Peyer's patch (tissue), 4 donors: ENCODE results near the gene CIB4. TPM values are rescaled to one million over a fixed set of nuclear protein-coding genes. Genes with fewer than 3 reads are reported as not detected.
"Not testable (repeated sequence)": the region's sequence is repeated elsewhere in the genome, so short reads cannot be mapped to it uniquely, and the experiment has no call there.

ENCODE experiments used
- DNase-seq, 3 donors: peaks; one replicate each; pipeline ENCODE4 v3.0.0-alpha.2; 2017 to 2019
- H3K27ac ChIP-seq, 4 donors: fragments of 200-600 bp; sonication (generic); one replicate each; pipeline ENCODE4 v1.5.1; 2016 to 2019
- H3K27me3 ChIP-seq, 2 donors: fragments of 200-600 bp; sonication (generic); one replicate each; pipeline ENCODE4 v1.5.1; 2019
- H3K36me3 ChIP-seq, 3 donors: fragments of 200-600 bp; sonication (generic); one replicate each; pipeline ENCODE4 v1.5.1; 2016 to 2019
- H3K4me1 ChIP-seq, 4 donors: fragments of 200-600 bp; sonication (generic); one replicate each; pipeline ENCODE4 v1.5.1; 2016 to 2019
- H3K4me3 ChIP-seq, 4 donors: fragments of 200-600 bp; sonication (generic); 1 replicate in 3 of 4; 2 replicates in 1 of 4; pipeline ENCODE4 v1.5.1; 2016 to 2019; ENCODE audit warnings: mild to moderate bottlenecking in 1 of 4
- H3K9me3 ChIP-seq, 4 donors: fragments of 200-600 bp; sonication (generic); one replicate each; pipeline ENCODE4 v1.5.1; 2016 to 2019; ENCODE audit warnings: mild to moderate bottlenecking in 1 of 4
- POLR2A ChIP-seq, 2 donors: fragments of 450-650 bp; IDR thresholded peaks; one replicate each; pipeline ENCODE4 v1.5.1; 2017; ENCODE audit warnings: antibody characterized with exemption in 2 of 2, mild to moderate bottlenecking in 2 of 2, moderate library complexity in 2 of 2
- total RNA-seq, 4 donors: library from RNA; depleted of rRNA; stranded (reverse); fragments of >200 nt; gene quantifications; one replicate each; pipeline ENCODE4 v1.1.0, GENCODE V29; 2016
- TF ChIP-seq, protein P1 (sequence below), 6 experiments: fragments of 450-650 bp in 4 of 6; fragments of 200-600 bp in 2 of 6; sonication (generic) in 1 of 6; IDR thresholded peaks; one replicate each; pipeline ENCODE4 v1.5.1; 2017 to 2019; ENCODE audit warnings: antibody characterized with exemption in 6 of 6, mild to moderate bottlenecking in 3 of 6, moderate library complexity in 1 of 6

Gene CIB4
- total RNA-seq, 4 donors from 2014 or later: not detected

DNA sequence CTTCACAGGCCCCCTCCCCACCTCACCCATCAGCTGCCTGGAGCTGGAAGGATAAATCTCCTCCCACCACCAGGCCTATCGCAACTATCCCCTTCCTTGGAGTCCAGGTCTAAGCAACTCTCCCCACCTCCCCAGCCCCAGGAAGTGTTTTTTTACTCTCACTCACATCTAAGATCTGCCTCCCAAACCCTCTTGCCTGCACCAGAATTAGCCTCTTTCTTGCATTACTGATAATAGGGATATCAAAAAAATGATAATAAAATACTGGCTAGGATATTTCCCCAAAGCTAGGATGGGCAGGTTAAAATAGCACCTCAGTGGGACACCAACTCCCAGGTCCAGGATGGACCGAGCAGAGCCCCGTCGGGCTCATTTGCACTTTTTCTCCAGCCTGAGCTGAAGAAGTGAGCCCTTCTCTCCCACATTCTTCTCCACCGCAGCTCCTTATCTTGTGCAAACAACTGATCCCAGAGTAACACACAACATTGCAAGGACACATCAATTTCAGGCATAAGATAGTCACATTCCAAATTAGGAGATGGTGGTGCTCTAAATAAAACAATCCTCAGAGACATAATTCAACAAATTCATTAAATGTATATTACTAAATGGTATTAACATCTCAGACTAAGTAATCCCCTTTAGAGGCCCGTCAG lies 17.7 kb upstream of the CIB4 start:
- no peak for DNase-seq
- Histone ChIP-seq H3K9me3 (no peaks in the 10 kb centered on the region), H3K4me3 (no peak overlapping the region), H3K27ac (no peak overlapping the region), H3K36me3 (no peaks in the 10 kb centered on the region), H3K27me3 (no peaks in the 10 kb centered on the region), H3K4me1 (no peaks in the 10 kb centered on the region)
- TF ChIP-seq POLR2A (IDR thresholded peaks at IDR 0.05): no peak
- TF ChIP-seq, protein P1, sequence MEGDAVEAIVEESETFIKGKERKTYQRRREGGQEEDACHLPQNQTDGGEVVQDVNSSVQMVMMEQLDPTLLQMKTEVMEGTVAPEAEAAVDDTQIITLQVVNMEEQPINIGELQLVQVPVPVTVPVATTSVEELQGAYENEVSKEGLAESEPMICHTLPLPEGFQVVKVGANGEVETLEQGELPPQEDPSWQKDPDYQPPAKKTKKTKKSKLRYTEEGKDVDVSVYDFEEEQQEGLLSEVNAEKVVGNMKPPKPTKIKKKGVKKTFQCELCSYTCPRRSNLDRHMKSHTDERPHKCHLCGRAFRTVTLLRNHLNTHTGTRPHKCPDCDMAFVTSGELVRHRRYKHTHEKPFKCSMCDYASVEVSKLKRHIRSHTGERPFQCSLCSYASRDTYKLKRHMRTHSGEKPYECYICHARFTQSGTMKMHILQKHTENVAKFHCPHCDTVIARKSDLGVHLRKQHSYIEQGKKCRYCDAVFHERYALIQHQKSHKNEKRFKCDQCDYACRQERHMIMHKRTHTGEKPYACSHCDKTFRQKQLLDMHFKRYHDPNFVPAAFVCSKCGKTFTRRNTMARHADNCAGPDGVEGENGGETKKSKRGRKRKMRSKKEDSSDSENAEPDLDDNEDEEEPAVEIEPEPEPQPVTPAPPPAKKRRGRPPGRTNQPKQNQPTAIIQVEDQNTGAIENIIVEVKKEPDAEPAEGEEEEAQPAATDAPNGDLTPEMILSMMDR (IDR thresholded peaks at IDR 0.05): no peak

DNA sequence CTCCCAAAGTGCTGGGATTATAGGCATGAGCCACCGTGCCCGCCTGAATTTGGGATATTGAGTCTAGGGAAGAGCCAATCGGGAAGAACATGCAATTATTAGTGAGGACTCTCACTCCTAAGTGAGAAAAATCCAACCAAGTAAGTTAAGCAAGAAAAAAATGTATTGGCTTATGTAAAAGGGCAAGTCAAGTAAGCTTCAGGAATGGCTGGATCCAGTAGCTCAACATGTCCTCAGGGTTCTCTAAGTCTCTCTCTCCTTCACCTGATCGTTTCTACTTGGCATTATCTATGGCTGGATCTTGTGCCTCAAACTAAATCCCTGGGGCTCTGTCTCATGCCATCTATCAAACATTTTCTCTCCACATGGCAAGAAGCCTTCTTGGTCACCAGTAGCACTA lies 16.1 kb upstream of the CIB4 start:
- Histone ChIP-seq H3K4me1 (no peaks in the 10 kb centered on the region), H3K9me3 (no peaks in the 10 kb centered on the region), H3K4me3 (no peak overlapping the region), H3K27me3 (no peaks in the 10 kb centered on the region), H3K36me3 (no peaks in the 10 kb centered on the region), H3K27ac (no peak overlapping the region)
- DNase-seq: no peak
- TF ChIP-seq POLR2A (IDR thresholded peaks at IDR 0.05): no peak
- TF ChIP-seq, protein P1 (IDR thresholded peaks at IDR 0.05): no peak

DNA sequence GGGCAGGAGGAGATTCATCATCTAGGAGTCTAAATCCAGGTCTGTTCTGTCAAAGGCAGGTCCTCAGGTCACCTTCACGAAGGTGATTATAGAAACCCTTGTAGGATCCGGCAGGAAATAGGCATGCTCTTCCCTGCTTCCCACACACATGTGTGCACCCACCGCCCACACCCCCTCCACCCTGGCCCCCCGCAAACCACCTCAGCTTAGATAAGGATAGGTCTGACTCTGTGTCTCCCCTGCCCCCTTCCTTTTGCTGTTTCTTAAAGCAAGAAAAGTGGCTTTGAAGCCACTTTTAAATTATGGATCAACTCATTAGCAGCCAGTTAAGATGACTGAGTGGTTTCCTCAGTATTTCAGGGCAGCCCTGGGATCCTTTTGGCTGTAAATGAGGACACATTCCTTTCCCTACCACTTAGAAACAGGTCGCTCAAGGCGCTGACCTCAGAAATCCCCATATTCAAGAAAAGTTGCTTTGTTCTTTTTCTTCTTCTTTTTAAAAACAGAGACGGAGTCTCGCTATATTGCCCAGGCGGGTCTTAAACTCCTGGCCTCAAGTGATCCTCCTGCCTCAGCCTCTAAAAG lies 14.5 kb upstream of the CIB4 start:
- Histone ChIP-seq H3K4me3 (no peak overlapping the region), H3K27ac (no peak overlapping the region), H3K36me3 (no peaks in the 10 kb centered on the region), H3K9me3 (no peaks in the 10 kb centered on the region), H3K4me1 (no peaks in the 10 kb centered on the region), H3K27me3 (no peaks in the 10 kb centered on the region)
- TF ChIP-seq POLR2A (IDR thresholded peaks at IDR 0.05): no peak
- TF ChIP-seq, protein P1 (IDR thresholded peaks at IDR 0.05): no peak
- DNase-seq: no peak

DNA sequence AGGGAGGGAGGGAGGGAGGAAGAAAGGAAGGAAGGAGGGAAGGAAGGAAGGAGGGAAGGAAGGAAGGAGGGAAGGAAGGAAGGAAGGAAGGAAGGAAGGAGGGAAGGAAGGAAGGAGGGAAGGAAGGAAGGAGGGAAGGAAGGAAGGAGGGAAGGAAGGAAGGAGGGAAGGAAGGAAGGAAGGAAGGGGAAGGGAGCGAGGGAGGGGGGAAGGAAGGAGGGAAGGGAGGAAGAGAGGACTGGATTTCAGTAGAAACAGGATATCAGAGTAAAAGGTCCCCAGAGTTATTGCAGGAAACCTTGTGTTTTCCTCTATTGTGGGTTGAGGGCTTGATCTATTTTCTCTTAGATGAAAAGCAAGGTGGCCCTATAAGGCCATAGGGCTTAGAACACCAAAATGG lies 14.0 kb upstream of the CIB4 start:
- not testable (repeated sequence) for H3K4me3 ChIP-seq, H3K27ac ChIP-seq, H3K9me3 ChIP-seq, H3K27me3 ChIP-seq, H3K36me3 ChIP-seq, DNase-seq, H3K4me1 ChIP-seq

DNA sequence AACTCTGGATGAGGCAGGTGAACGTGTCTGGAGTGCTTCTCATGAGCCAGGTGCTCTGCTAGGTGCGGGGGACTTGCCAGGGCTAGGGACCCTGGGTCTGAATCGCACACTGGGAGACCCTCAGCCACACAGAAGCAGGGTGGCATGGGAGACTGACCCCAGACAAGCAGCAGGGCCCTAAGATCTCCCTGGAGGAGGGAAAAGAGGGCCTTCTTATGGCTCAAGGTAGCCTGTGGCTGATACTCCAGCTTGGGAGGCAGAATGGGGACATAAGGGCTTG lies 12.8 kb upstream of the CIB4 start:
- H3K27ac ChIP-seq: no peak overlapping the region
- H3K4me1 ChIP-seq: no peaks in the 10 kb centered on the region
- H3K36me3 ChIP-seq: no peaks in the 10 kb centered on the region
- peak in 1 of 3 donors; percentile 24 for DNase-seq
- no peaks in the 10 kb centered on the region for H3K27me3 ChIP-seq
- no peak for TF ChIP-seq POLR2A (IDR thresholded peaks at IDR 0.05)
- TF ChIP-seq, protein P1 (IDR thresholded peaks at IDR 0.05): no peak
- no peak overlapping the region for H3K4me3 ChIP-seq
- H3K9me3 ChIP-seq: no peaks in the 10 kb centered on the region

DNA sequence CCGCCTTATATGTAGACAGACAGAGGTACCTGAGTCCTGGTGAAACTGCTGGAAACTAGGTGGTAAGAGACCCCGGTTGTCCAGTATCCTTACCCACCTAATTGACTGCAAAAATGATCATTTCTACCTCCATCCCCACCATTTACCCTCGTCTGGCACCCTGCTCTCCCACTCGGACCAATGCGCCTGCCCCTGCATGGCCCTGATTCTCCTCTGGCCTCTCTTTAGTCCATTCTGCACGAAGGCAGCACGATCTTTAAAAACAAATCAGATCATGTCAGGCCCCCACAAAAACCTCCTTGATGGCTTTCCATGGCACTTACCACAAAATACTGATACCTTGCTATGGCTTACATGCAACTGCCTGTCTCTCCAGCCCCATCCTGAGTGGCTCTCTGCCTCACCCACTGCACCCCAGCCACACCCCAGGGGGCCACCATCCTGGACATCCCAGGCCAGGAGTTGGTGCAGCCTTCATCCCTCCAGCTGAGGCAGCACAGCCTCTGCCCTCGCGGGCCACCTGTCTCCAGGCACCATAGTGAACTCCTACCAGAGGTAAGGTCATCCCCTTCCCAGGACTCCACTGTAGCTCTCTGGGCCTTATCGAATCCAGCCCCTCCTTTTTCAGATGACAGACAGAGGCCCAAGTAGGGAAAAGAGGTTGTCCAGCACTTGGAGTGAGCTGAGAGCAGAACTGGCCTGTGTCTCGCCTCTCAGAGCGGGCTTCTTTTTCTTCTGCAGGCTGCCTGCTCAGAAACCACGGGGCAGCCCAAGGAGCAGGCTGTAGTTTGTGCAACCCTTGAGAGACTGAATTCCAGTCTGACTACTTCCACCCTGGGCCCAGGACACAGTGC lies 12.3 kb upstream of the CIB4 start:
- TF ChIP-seq, protein P1 (IDR thresholded peaks at IDR 0.05): no peak
- no peak for TF ChIP-seq POLR2A (IDR thresholded peaks at IDR 0.05)
- H3K36me3 ChIP-seq: no peaks in the 10 kb centered on the region
- no peaks in the 10 kb centered on the region for H3K4me1 ChIP-seq
- DNase-seq: peak in 1 of 3 donors; percentile 30
- no peaks in the 10 kb centered on the region for H3K9me3 ChIP-seq
- no peak overlapping the region for H3K4me3 ChIP-seq
- no peaks in the 10 kb centered on the region for H3K27me3 ChIP-seq
- peak overlapping the region; percentile 13 to 63 (median 39) for H3K27ac ChIP-seq
